Ishikawa (cell line): ENCODE data around the gene JMJD4.

ENCODE experiments used
- EP300 ChIP-seq: IDR thresholded peaks from 2 replicates; pipeline ENCODE4 v1.6.1; 2012; ENCODE audit warnings: borderline replicate concordance
- TAF1 ChIP-seq: IDR thresholded peaks from 2 replicates; pipeline ENCODE4 v1.6.1; 2012; ENCODE audit warnings: low read depth, mild to moderate bottlenecking
- YY1 ChIP-seq: IDR thresholded peaks from 2 replicates; pipeline ENCODE4 v1.6.1; 2012; ENCODE audit warnings: low read depth
- ZBTB7A ChIP-seq: IDR thresholded peaks from 2 replicates; pipeline ENCODE4 v1.6.1; 2012; ENCODE audit warnings: low read depth
- TF ChIP-seq, protein P1 (sequence below): IDR thresholded peaks from 2 replicates; pipeline ENCODE4 v1.6.1; 2012
- TF ChIP-seq, protein P2 (sequence below): IDR thresholded peaks from 2 replicates; pipeline ENCODE4 v1.6.1; 2012
- TF ChIP-seq, protein P3 (sequence below): IDR thresholded peaks from 2 replicates; pipeline ENCODE4 v1.6.1; 2012; ENCODE audit warnings: low read depth, mild to moderate bottlenecking

DNA sequence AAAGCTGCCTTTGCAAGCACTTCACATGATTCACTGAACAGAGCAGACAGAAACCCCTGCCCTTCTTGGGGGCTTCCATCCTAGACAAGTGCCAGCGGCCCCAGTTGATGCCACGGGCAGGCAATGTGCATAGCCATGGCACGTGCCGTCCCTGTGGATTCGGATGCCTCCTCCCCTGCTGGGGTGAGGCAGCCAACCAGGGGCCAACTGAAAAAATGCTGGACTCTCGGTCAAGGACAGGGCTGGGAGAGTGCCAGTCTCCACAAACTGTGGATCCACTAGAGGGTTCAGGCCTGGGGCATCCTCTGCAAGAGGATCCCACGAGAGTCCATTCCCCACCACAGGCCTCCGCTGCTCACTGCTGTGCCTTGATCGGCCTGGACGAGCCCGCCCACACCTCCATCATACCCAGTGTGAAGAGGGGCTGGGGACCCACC lies 3.8 kb downstream of the JMJD4 start:
- TF ChIP-seq EP300 (no peak), YY1 (no peak), TAF1 (no peak), ZBTB7A (no peak)
- TF ChIP-seq, protein P1, sequence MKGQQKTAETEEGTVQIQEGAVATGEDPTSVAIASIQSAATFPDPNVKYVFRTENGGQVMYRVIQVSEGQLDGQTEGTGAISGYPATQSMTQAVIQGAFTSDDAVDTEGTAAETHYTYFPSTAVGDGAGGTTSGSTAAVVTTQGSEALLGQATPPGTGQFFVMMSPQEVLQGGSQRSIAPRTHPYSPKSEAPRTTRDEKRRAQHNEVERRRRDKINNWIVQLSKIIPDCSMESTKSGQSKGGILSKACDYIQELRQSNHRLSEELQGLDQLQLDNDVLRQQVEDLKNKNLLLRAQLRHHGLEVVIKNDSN: no peak
- TF ChIP-seq, protein P2, sequence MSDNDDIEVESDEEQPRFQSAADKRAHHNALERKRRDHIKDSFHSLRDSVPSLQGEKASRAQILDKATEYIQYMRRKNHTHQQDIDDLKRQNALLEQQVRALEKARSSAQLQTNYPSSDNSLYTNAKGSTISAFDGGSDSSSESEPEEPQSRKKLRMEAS: no peak
- TF ChIP-seq, protein P3, sequence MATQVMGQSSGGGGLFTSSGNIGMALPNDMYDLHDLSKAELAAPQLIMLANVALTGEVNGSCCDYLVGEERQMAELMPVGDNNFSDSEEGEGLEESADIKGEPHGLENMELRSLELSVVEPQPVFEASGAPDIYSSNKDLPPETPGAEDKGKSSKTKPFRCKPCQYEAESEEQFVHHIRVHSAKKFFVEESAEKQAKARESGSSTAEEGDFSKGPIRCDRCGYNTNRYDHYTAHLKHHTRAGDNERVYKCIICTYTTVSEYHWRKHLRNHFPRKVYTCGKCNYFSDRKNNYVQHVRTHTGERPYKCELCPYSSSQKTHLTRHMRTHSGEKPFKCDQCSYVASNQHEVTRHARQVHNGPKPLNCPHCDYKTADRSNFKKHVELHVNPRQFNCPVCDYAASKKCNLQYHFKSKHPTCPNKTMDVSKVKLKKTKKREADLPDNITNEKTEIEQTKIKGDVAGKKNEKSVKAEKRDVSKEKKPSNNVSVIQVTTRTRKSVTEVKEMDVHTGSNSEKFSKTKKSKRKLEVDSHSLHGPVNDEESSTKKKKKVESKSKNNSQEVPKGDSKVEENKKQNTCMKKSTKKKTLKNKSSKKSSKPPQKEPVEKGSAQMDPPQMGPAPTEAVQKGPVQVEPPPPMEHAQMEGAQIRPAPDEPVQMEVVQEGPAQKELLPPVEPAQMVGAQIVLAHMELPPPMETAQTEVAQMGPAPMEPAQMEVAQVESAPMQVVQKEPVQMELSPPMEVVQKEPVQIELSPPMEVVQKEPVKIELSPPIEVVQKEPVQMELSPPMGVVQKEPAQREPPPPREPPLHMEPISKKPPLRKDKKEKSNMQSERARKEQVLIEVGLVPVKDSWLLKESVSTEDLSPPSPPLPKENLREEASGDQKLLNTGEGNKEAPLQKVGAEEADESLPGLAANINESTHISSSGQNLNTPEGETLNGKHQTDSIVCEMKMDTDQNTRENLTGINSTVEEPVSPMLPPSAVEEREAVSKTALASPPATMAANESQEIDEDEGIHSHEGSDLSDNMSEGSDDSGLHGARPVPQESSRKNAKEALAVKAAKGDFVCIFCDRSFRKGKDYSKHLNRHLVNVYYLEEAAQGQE: no peak
